GM18873 (cell line): ENCODE measurements around the gene TBC1D14.
"Not testable (repeated sequence)": the region's sequence is repeated elsewhere in the genome, so short reads cannot be mapped to it uniquely, and the experiment has no call there.

Source experiments
- ATAC-seq: cut with Tn5 transposase; IDR thresholded peaks from one replicate; pipeline ENCODE4 v1.9.1; 2021; ENCODE audit warnings: mild to moderate bottlenecking, moderate library complexity, moderate number of reproducible peaks; ENCODE audit not compliant: unreplicated experiment, low FRiP score

Gene TBC1D14

DNA sequence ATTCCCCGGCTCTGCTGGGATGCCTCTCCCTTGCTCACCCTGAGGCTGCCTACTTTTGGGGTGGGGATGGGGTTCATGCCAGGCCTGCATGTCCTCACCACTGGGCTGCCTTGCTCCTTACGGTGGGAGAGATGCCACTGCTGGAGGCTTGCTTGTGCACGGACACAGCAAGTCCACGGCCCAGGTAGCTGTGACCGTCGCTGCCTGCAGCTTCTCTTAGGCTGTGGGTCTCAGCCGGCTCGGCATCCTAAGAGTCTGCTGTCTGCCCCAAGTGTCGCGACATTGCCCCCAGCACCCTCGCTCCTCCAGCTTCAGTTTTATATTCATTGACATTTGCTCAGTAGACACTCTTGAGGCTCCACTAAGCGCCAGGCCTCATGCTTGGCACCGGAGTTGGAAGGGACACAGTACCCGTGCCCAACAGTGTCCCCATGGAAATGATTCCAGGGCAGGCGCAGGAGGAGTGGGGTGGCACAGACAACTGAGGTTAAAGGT is 58.3 kb downstream of the TBC1D14 start:
- ATAC-seq: no peak

GRCh38 chr4:6968496-6968895 is 58.9 kb downstream of the TBC1D14 start:
- ATAC-seq: no peak

GRCh38 chr4:6969826-6970800 is 60.5 kb downstream of the TBC1D14 start:
- ATAC-seq: peak; percentile 86

- ATAC-seq: no peak
These were observed 62.1 kb downstream of the TBC1D14 start for GRCh38 chr4:6971536-6972374.

DNA sequence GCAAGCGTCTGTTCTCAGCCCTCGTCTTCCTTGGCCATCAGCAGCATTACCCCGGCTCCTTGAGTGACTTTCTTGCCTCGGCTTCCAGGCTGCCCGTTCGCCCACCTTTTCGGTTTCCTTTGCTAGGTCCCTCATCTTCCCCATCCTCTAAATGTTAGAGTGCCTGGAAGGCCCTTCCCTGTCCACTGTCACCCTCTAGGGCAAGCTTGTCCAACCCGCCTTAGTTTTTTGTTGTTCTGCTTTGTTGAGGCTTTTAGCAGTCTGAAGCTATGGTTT is 62.7 kb downstream of the TBC1D14 start:
- no peak for ATAC-seq

DNA sequence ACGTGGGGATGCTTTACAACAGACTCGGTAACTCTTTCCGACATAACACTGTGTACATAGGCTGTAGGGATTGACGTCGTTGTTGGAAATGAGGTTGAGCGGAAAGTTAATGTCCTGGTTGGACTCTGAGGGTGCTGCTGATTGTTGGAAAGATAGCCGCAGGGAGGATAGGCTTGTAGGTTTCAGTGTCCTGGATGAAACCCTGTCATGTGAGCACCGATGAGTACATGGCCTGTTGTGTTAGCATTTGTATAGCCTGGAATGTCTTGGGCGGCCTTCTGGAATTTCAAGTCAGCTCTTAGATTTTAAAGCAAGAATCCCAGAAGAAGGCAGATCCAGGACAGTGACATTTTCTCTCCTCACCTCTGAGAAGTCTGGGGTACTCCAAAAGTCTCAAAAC is 63.3 kb downstream of the TBC1D14 start:
- ATAC-seq: no peak

GRCh38 chr4:6974138-6974848 is 64.7 kb downstream of the TBC1D14 start:
- ATAC-seq: no peak

DNA sequence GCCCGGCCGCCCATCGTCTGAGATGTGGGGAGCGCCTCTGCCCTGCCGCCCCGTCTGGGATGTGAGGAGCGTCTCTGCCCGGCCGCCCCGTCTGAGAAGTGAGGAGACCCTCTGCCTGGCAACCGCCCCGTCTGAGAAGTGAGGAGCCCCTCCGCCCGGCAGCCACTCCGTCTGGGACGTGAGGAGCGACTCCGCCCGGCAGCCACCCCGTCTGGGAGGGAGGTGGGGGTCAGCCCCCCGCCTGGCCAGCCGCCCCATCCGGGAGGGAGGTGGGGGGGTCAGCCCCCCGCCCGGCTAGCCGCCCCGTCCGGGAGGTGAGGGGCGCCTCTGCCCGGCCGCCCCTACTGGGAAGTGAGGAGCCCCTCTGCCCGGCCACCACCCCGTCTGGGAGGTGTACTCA is 68.2 kb downstream of the TBC1D14 start:
- not testable (repeated sequence) for ATAC-seq

GRCh38 chr4:6983544-6984142 is 74.0 kb downstream of the TBC1D14 start:
- ATAC-seq: no peak

DNA sequence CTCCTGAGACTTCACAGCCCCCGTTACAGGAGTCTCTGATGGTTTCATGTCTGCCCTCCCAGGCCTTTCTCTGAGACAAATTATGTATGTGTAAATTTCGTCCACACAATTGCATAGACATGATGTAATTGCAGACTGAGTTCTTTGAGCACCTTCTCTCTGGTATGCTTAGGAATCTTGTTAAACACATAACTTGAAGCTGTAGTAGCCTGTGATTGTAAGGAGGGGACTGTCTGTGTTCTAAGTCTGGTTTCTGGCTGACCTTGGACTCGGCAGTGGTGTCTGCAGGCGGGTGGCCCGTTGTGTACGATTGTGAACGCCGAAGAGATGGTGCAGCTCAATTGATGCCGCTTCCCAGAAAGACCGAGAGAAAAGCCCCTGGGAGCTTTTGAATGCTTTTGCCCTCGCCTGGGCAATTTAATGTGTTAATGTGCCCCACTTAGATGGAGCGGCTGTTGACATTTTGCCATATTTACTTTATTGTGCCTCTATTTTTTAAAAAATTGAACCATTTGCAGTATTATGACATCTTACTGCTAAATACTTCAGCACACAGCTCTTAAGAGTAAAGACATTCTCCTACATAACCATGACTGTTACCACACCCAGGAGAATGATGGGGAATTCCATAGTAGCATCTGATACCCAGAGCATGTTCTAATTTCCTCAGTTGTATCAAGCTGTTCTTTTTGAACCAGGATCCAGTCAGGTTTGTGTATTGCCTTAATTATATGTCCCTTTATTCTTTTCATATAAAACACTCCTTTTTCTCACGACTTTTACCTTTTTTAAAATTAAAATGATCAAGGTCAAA is 75.2 kb downstream of the TBC1D14 start:
- ATAC-seq: no peak

- peak; percentile 30 for ATAC-seq
These were observed 76.6 kb downstream of the TBC1D14 start for GRCh38 chr4:6986072-6986780.

DNA sequence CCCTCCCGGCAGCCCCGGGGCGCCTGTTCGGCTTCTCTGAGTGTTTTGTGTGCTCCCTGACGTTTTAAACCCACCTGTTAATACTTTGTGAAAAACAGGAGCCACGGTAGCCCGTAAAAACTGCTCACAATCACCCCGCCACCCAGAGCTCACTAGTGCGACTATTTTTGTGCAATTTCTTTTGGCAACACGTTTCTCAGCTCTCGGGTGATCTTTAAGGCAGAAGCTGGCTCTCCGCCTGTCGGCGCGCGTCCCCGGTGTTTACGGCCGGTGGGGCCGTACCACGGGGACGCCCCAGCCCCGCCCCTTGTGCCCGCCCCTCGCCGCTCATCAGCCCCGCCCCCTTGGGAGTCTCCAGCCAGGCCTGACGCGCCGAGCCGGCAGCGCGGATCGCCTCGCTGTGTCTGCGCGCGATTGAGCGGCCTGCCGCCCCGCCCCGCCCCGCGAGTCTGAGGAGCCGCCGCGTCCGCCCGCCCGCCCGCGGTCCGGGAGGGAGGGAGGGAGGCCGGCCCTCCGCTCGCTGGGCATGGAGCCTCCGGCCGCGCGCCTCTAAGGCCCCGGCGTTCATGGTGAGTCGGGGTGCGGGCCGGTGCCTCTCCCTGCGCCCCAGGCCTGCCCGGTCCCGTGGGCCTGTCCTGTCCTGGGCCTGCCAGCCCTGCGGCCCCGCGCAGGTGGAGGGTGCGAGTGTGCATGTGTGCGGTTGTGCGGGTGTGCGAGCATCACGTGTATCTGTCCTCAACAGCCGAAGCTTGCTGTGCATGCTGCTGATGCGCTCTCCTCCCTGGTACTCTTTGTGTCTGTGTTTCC is 77.4 kb downstream of the TBC1D14 start:
- peak; percentile 52 for ATAC-seq

DNA sequence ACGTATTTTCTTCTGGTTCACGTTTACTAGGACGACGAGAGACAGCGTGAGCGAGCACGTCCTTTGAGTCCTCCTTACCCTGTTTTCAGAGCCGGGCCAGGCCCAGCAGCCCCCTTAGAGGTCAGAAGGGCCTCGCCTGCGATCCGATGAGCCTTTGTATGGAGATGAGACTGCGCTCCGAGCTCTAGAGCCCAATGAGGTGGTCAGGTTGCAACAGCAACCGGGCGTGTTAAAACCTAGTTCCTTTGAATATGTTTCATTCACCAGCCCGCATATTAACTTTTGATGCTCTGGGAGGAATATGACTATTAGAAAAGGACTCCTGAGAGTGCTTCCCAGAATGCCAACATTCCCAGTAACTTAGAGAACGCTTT is 77.9 kb downstream of the TBC1D14 start:
- ATAC-seq: no peak

- ATAC-seq: no peak
These were observed 78.5 kb downstream of the TBC1D14 start for GRCh38 chr4:6988016-6988715.

DNA sequence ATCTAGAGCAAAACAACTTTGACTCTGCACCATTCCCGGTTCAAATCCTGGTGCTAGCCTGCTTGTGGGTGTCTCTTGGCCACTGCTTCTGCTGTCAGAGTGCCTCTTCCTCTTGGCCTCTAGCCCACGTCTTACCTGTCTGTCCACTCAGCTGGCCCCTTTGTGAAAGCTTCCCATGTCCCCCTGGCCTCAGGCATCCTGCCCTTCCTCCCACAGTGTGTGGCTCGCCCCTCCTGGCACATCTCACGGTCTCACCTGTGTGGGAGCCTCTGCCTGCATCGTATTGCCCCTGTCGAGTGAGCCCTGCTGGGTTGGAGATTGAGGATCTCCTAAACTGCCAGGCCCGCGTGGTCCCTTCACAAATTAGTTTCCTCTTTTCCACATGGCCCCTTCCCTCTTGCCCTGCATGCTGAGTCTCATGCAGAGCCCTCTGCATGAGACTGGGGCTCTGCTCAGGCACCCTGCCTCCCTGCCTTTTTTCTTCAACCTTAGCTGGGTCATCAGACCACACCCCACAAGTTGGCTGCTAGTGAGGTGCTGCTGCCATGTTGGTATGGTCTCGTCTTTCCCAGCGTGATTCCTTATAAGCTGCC is 79.8 kb downstream of the TBC1D14 start:
- ATAC-seq: no peak

- ATAC-seq: no peak
These were observed 81.0 kb downstream of the TBC1D14 start for GRCh38 chr4:6990661-6991060.

GRCh38 chr4:6991249-6991648 is 81.6 kb downstream of the TBC1D14 start:
- no peak for ATAC-seq
